ENCODE results near the gene ENTHD1.

ENTHD1 gene

DNA sequence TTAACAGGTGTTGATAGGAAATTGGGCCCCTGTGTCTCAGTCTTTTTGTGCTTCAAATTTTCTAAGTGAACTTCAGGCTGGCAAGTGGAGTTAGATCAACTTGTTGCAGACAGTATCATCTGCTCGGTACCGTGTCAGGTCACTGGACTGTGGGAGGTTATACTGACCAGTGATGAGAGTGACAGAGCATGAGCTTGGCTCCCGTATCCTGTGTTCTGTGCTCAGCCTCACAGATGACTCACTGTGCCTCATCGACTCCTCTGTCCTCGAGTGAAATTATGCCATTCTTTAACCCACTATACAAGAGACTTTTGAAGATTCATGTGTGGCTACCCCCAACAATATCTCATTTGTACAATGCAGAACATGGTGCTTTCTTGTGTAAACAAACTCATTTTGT, 15.2 kb upstream of the ENTHD1 start:
- H2AFZ ChIP-seq (ENCODE audit: low read depth, low read length), result no peak overlapping the region
- no peak overlapping the region for H3K27ac ChIP-seq (ENCODE audit: low read length)
- no peaks in the 10 kb centered on the region for H3K79me2 ChIP-seq (ENCODE audit: low read length)
- no peak overlapping the region for H3K4me3 ChIP-seq (ENCODE audit: low read length)
- H4K20me1 ChIP-seq (ENCODE audit: insufficient read depth, low read length), result no peaks in the 10 kb centered on the region
- H3K36me3 ChIP-seq (replicated peaks; ENCODE audit: low read depth, low read length), result no peaks in the 10 kb centered on the region
- TF ChIP-seq, protein P1, sequence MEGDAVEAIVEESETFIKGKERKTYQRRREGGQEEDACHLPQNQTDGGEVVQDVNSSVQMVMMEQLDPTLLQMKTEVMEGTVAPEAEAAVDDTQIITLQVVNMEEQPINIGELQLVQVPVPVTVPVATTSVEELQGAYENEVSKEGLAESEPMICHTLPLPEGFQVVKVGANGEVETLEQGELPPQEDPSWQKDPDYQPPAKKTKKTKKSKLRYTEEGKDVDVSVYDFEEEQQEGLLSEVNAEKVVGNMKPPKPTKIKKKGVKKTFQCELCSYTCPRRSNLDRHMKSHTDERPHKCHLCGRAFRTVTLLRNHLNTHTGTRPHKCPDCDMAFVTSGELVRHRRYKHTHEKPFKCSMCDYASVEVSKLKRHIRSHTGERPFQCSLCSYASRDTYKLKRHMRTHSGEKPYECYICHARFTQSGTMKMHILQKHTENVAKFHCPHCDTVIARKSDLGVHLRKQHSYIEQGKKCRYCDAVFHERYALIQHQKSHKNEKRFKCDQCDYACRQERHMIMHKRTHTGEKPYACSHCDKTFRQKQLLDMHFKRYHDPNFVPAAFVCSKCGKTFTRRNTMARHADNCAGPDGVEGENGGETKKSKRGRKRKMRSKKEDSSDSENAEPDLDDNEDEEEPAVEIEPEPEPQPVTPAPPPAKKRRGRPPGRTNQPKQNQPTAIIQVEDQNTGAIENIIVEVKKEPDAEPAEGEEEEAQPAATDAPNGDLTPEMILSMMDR (IDR thresholded peaks at IDR 0.05; ENCODE audit: low read depth, low read length), result no peak
- no peak for TF ChIP-seq EZH2phosphoT487 (IDR thresholded peaks at IDR 0.05; ENCODE audit: low read depth)
- H3K27me3 ChIP-seq (ENCODE audit: low read depth, low read length), result peaks cover 49% of the 10 kb centered on the region
- no peaks in the 10 kb centered on the region for H3K9me3 ChIP-seq (ENCODE audit: insufficient read depth, low read length)
- H3K9ac ChIP-seq (ENCODE audit: low read length), result no peak overlapping the region
- H3K4me2 ChIP-seq (ENCODE audit: low read length), result no peak overlapping the region
- no peaks in the 10 kb centered on the region for H3K4me1 ChIP-seq (ENCODE audit: low read length)

DNA sequence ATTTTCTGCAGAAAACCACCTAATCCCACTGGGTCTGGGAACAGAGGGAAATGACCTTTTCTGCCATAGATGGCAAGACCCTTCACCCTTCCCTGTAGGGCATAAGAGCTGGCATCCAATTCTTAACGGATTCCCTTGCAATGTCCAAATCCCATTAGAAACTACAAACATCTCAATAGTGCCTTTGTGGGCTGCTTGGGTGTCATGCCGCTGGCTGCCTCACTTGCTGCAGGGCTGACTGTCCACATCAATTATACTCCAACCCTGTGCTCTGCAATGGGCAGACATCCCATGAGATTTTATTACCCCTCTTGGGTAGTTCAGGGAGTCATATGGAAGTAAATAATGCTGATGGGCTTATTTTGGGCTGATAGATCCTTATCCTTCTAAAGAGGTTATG, 14.6 kb upstream of the ENTHD1 start:
- Histone ChIP-seq H4K20me1 (ENCODE audit: insufficient read depth, low read length) (no peaks in the 10 kb centered on the region), H3K4me1 (ENCODE audit: low read length) (no peaks in the 10 kb centered on the region), H3K36me3 (replicated peaks; ENCODE audit: low read depth, low read length) (no peaks in the 10 kb centered on the region), H3K9me3 (ENCODE audit: insufficient read depth, low read length) (no peaks in the 10 kb centered on the region), H3K4me3 (ENCODE audit: low read length) (no peak overlapping the region), H2AFZ (ENCODE audit: low read depth, low read length) (no peak overlapping the region), H3K9ac (ENCODE audit: low read length) (no peak overlapping the region), H3K27ac (ENCODE audit: low read length) (no peak overlapping the region), H3K4me2 (ENCODE audit: low read length) (no peak overlapping the region), H3K79me2 (ENCODE audit: low read length) (no peaks in the 10 kb centered on the region), H3K27me3 (ENCODE audit: low read depth, low read length) (peaks cover 43% of the 10 kb centered on the region)
- TF ChIP-seq EZH2phosphoT487 (IDR thresholded peaks at IDR 0.05; ENCODE audit: low read depth), result no peak
- TF ChIP-seq, protein P1 (IDR thresholded peaks at IDR 0.05; ENCODE audit: low read depth, low read length), result no peak

DNA sequence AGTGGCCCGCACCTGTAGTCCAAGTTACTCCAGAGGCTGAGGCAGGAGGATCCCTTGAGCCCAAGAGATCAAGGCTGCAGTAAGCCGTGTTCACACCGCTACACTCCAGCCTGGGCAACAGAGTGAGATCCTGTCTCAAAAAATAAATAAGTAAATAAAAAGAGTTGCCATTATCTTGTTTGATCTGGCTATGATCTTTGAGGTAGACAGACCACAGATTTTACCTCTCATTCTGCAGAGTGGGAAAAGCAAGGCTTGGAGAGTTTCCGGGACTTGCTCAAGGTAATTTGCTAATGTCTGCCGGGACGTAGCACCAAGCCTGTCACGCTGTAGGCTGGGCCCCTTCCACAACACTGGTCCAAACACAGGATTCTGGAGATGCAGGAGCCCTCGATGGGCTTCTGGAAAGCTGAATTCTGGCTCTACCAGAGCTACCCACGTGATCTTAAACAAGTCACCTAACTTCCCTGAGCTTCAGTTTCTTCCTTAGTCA, 14.1 kb upstream of the ENTHD1 start:
- no peaks in the 10 kb centered on the region for H3K4me1 ChIP-seq (ENCODE audit: low read length)
- no peak overlapping the region for H3K4me2 ChIP-seq (ENCODE audit: low read length)
- H3K4me3 ChIP-seq (ENCODE audit: low read length), result no peak overlapping the region
- H3K79me2 ChIP-seq (ENCODE audit: low read length), result no peaks in the 10 kb centered on the region
- H3K27ac ChIP-seq (ENCODE audit: low read length), result no peak overlapping the region
- H4K20me1 ChIP-seq (ENCODE audit: insufficient read depth, low read length), result no peaks in the 10 kb centered on the region
- no peaks in the 10 kb centered on the region for H3K9me3 ChIP-seq (ENCODE audit: insufficient read depth, low read length)
- no peaks in the 10 kb centered on the region for H3K36me3 ChIP-seq (replicated peaks; ENCODE audit: low read depth, low read length)
- peaks cover 41% of the 10 kb centered on the region for H3K27me3 ChIP-seq (ENCODE audit: low read depth, low read length)
- H2AFZ ChIP-seq (ENCODE audit: low read depth, low read length), result no peak overlapping the region
- TF ChIP-seq, protein P1 (IDR thresholded peaks at IDR 0.05; ENCODE audit: low read depth, low read length), result no peak
- TF ChIP-seq EZH2phosphoT487 (IDR thresholded peaks at IDR 0.05; ENCODE audit: low read depth), result no peak
- no peak overlapping the region for H3K9ac ChIP-seq (ENCODE audit: low read length)

DNA sequence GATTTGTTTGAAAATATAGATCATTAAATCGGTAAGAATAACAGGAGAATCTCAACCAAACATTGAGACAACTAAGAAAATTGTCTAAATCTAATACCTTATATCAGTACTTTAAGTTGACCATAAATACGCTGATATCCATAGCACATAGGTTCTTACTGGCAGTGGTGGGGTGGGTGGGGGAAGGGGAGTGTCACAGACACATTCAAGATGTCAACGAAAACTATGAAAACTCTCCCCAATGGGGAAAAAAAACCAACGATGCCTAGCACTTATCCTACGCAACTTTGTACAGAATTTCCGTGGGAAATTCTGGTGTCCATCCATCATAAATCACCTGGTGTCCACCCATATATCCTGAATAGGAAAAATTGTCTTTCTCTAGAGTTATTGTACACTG, 13.5 kb upstream of the ENTHD1 start:
- no peaks in the 10 kb centered on the region for H3K9me3 ChIP-seq (ENCODE audit: insufficient read depth, low read length)
- H3K36me3 ChIP-seq (replicated peaks; ENCODE audit: low read depth, low read length), result no peaks in the 10 kb centered on the region
- TF ChIP-seq, protein P1 (IDR thresholded peaks at IDR 0.05; ENCODE audit: low read depth, low read length), result no peak
- TF ChIP-seq EZH2phosphoT487 (IDR thresholded peaks at IDR 0.05; ENCODE audit: low read depth), result no peak
- H4K20me1 ChIP-seq (ENCODE audit: insufficient read depth, low read length), result no peaks in the 10 kb centered on the region
- no peak overlapping the region for H3K9ac ChIP-seq (ENCODE audit: low read length)
- H2AFZ ChIP-seq (ENCODE audit: low read depth, low read length), result no peak overlapping the region
- H3K27me3 ChIP-seq (ENCODE audit: low read depth, low read length), result peaks cover 39% of the 10 kb centered on the region
- no peak overlapping the region for H3K4me3 ChIP-seq (ENCODE audit: low read length)
- H3K4me2 ChIP-seq (ENCODE audit: low read length), result no peak overlapping the region
- no peaks in the 10 kb centered on the region for H3K79me2 ChIP-seq (ENCODE audit: low read length)
- H3K4me1 ChIP-seq (ENCODE audit: low read length), result no peaks in the 10 kb centered on the region
- H3K27ac ChIP-seq (ENCODE audit: low read length), result no peak overlapping the region

Data from OCI-LY3 (cell line).